Activated CD8-positive, alpha-beta memory T cell treated with anti-CD3 and anti-CD28 coated beads for 36 hours (primary cell): ENCODE data around the gene TP73. TPM values are rescaled to one million over a fixed set of nuclear protein-coding genes. Genes with fewer than 3 reads are reported as not detected.

Experiments used
- CTCF ChIA-PET: fragments of 350-600 bp; sonication (Branson Sonifier 250); formaldehyde crosslinking; loops from one replicate; lab custom pipeline; 2021; ENCODE audit warnings: antibody characterized with exemption; lab: Charles Lee
- POLR2A ChIA-PET: fragments of 350-600 bp; sonication (Branson Sonifier 250); formaldehyde crosslinking; loops from one replicate; lab custom pipeline; 2021; ENCODE audit warnings: antibody characterized with exemption; lab: Charles Lee
- total RNA-seq, 2 experiments: library from RNA; stranded (reverse); gene quantifications; one replicate each; pipeline ENCODE4 v1.2.3, GENCODE V29; 2021

The TP73 gene
- total RNA-seq, 2 experiments from 2014 or later, result 0.84 to 0.95 TPM

GRCh38 chr1:3729594-3730542, 77.6 kb downstream of the TP73 start:
- POLR2A ChIA-PET, result no interaction called here
- CTCF ChIA-PET, result no interaction called here

- ChIA-PET CTCF (no interaction called here), POLR2A (no interaction called here)
Measured at GRCh38 chr1:3730543-3731247, 78.4 kb downstream of the TP73 start.

GRCh38 chr1:3731583-3732433, 79.5 kb downstream of the TP73 start:
- ChIA-PET CTCF (no interaction called here), POLR2A (no interaction called here)

- CTCF ChIA-PET, result no interaction called here
- POLR2A ChIA-PET, result no interaction called here
Measured at GRCh38 chr1:3732434-3733093, 80.2 kb downstream of the TP73 start.

GRCh38 chr1:3733094-3733882, 81.0 kb downstream of the TP73 start:
- ChIA-PET POLR2A (no interaction called here), CTCF (no interaction called here)

- ChIA-PET POLR2A (no interaction called here), CTCF (interaction anchor here (0.5 to 1.1 kb wide), 2 partner anchors 9 to 19 kb away, joined by 3 read pairs; no protein-coding TSS in a partner anchor)
Measured at GRCh38 chr1:3733883-3734589, 81.7 kb downstream of the TP73 start.

GRCh38 chr1:3734602-3735001, 82.3 kb downstream of the TP73 start:
- CTCF ChIA-PET, result interaction anchor here (0.5 to 1.1 kb wide), 2 partner anchors 10 to 19 kb away, joined by 3 read pairs; no protein-coding TSS in a partner anchor
- POLR2A ChIA-PET, result no interaction called here

- ChIA-PET POLR2A (no interaction called here), CTCF (interaction anchor here (0.6 to 1.1 kb wide), 2 partner anchors 10 to 17 kb away, joined by 3 read pairs; no protein-coding TSS in a partner anchor)
Measured at GRCh38 chr1:3735027-3735681, 82.8 kb downstream of the TP73 start.

- POLR2A ChIA-PET, result no interaction called here
- CTCF ChIA-PET, result interaction anchor here (0.6 to 1.6 kb wide), 2 partner anchors 11 to 16 kb away, joined by 3 to 5 read pairs; no protein-coding TSS in a partner anchor
Measured at GRCh38 chr1:3735688-3736087, 83.4 kb downstream of the TP73 start.

- POLR2A ChIA-PET, result no interaction called here
- CTCF ChIA-PET, result interaction anchor here (0.6 to 1.6 kb wide), 2 partner anchors 12 to 16 kb away, joined by 3 to 5 read pairs; no protein-coding TSS in a partner anchor
Measured at GRCh38 chr1:3736131-3736561, 83.8 kb downstream of the TP73 start.

- CTCF ChIA-PET, result interaction anchor here (1.6 kb wide), 1 partner anchor 12 kb away, joined by 5 read pairs; no protein-coding TSS in a partner anchor
- POLR2A ChIA-PET, result no interaction called here
Measured at GRCh38 chr1:3736708-3737107, 84.4 kb downstream of the TP73 start.

- ChIA-PET POLR2A (no interaction called here), CTCF (no interaction called here)
Measured at GRCh38 chr1:3738943-3739342, 86.6 kb downstream of the TP73 start.

- CTCF ChIA-PET, result no interaction called here
Measured at GRCh38 chr1:3740042-3740441, 87.7 kb downstream of the TP73 start.

GRCh38 chr1:3740752-3741151, 88.4 kb downstream of the TP73 start:
- CTCF ChIA-PET, result no interaction called here
- POLR2A ChIA-PET, result no interaction called here

More at GRCh38 chr1:3740042-3740441, 87.7 kb downstream of the TP73 start:
- POLR2A ChIA-PET, result interaction anchor here (0.7 kb wide), 1 partner anchor 69 kb away, joined by 3 read pairs; no protein-coding TSS in a partner anchor

- POLR2A ChIA-PET, result no interaction called here
- CTCF ChIA-PET, result no interaction called here
Measured at GRCh38 chr1:3741566-3742438, 89.5 kb downstream of the TP73 start.
